GM18505 (cell line): ENCODE data around the gene PEX11B.

ENCODE experiments used
- ATAC-seq: cut with Tn5 transposase; IDR thresholded peaks from one replicate; pipeline ENCODE4 v1.9.1; 2021; ENCODE audit not compliant: unreplicated experiment
- POLR2A ChIP-seq: IDR thresholded peaks from 4 replicates; pipeline ENCODE4 v1.6.1; 2011; ENCODE audit warnings: borderline replicate concordance; ENCODE audit not compliant: insufficient read depth, insufficient read length; ENCODE audit errors: extremely low read depth

PEX11B gene

GRCh38 chr1:145889722-145890121 lies 28.8 kb downstream of the PEX11B start:
- no peak for TF ChIP-seq POLR2A
- no peak for ATAC-seq

- no peak for TF ChIP-seq POLR2A
- ATAC-seq = no peak
These were observed 30.9 kb downstream of the PEX11B start for GRCh38 chr1:145887631-145888030.

GRCh38 chr1:145886816-145887215 lies 31.7 kb downstream of the PEX11B start:
- no peak for ATAC-seq
- no peak for TF ChIP-seq POLR2A

- no peak for ATAC-seq
- TF ChIP-seq POLR2A = no peak
These were observed 32.1 kb downstream of the PEX11B start for GRCh38 chr1:145886390-145886789.

- peak; percentile 96 for ATAC-seq
- no peak for TF ChIP-seq POLR2A
These were observed 32.7 kb downstream of the PEX11B start, which contains the start of gene ANKRD35 for GRCh38 chr1:145885738-145886287. Gene ANKRD35 (minus strand): TSS chr1:145885866. CDS start chr1:145885758, 108 bp downstream.

- no peak for TF ChIP-seq POLR2A
- no peak for ATAC-seq
These were observed 33.8 kb downstream of the PEX11B start for GRCh38 chr1:145884675-145885074.

- TF ChIP-seq POLR2A = no peak
- no peak for ATAC-seq
These were observed 38.7 kb downstream of the PEX11B start for GRCh38 chr1:145879775-145880174.

- no peak for ATAC-seq
- TF ChIP-seq POLR2A = no peak
These were observed 39.8 kb downstream of the PEX11B start for GRCh38 chr1:145878724-145879123.

- ATAC-seq = no peak
- no peak for TF ChIP-seq POLR2A
These were observed 40.5 kb downstream of the PEX11B start for GRCh38 chr1:145877923-145878486.

- ATAC-seq = no peak
- TF ChIP-seq POLR2A = no peak
These were observed 43.9 kb downstream of the PEX11B start for GRCh38 chr1:145874646-145875045.

GRCh38 chr1:145871994-145872924 lies 46.3 kb downstream of the PEX11B start:
- TF ChIP-seq POLR2A = no peak
- ATAC-seq = no peak

GRCh38 chr1:145868232-145868631 lies 50.3 kb downstream of the PEX11B start:
- TF ChIP-seq POLR2A = no peak
- no peak for ATAC-seq

GRCh38 chr1:145863282-145864018 lies 55.1 kb downstream of the PEX11B start:
- ATAC-seq = no peak
- no peak for TF ChIP-seq POLR2A
